Peyer's patch (tissue), 4 donors: ENCODE data around the gene HDAC11. TPM values are rescaled to one million over a fixed set of nuclear protein-coding genes. Genes with fewer than 3 reads are reported as not detected.

ENCODE experiments used
- DNase-seq, 3 donors: peaks; one replicate each; pipeline ENCODE4 v3.0.0-alpha.2; 2017 to 2019
- H3K27ac ChIP-seq, 4 donors: fragments of 200-600 bp; sonication (generic); one replicate each; pipeline ENCODE4 v1.5.1; 2016 to 2019
- H3K27me3 ChIP-seq, 2 donors: fragments of 200-600 bp; sonication (generic); one replicate each; pipeline ENCODE4 v1.5.1; 2019
- H3K36me3 ChIP-seq, 3 donors: fragments of 200-600 bp; sonication (generic); one replicate each; pipeline ENCODE4 v1.5.1; 2016 to 2019
- H3K4me1 ChIP-seq, 4 donors: fragments of 200-600 bp; sonication (generic); one replicate each; pipeline ENCODE4 v1.5.1; 2016 to 2019
- H3K4me3 ChIP-seq, 4 donors: fragments of 200-600 bp; sonication (generic); 1 replicate in 3 of 4; 2 replicates in 1 of 4; pipeline ENCODE4 v1.5.1; 2016 to 2019; ENCODE audit warnings: mild to moderate bottlenecking in 1 of 4
- H3K9me3 ChIP-seq, 4 donors: fragments of 200-600 bp; sonication (generic); one replicate each; pipeline ENCODE4 v1.5.1; 2016 to 2019; ENCODE audit warnings: mild to moderate bottlenecking in 1 of 4
- POLR2A ChIP-seq, 2 donors: fragments of 450-650 bp; IDR thresholded peaks; one replicate each; pipeline ENCODE4 v1.5.1; 2017; ENCODE audit warnings: antibody characterized with exemption in 2 of 2, mild to moderate bottlenecking in 2 of 2, moderate library complexity in 2 of 2
- total RNA-seq, 4 donors: library from RNA; depleted of rRNA; stranded (reverse); fragments of >200 nt; gene quantifications; one replicate each; pipeline ENCODE4 v1.1.0, GENCODE V29; 2016
- TF ChIP-seq, protein P1 (sequence below), 6 experiments: fragments of 450-650 bp in 4 of 6; fragments of 200-600 bp in 2 of 6; sonication (generic) in 1 of 6; IDR thresholded peaks; one replicate each; pipeline ENCODE4 v1.5.1; 2017 to 2019; ENCODE audit warnings: antibody characterized with exemption in 6 of 6, mild to moderate bottlenecking in 3 of 6, moderate library complexity in 1 of 6

HDAC11 gene
- total RNA-seq, 4 donors from 2014 or later: 17.7 to 28.5 (median 21.3) TPM

DNA sequence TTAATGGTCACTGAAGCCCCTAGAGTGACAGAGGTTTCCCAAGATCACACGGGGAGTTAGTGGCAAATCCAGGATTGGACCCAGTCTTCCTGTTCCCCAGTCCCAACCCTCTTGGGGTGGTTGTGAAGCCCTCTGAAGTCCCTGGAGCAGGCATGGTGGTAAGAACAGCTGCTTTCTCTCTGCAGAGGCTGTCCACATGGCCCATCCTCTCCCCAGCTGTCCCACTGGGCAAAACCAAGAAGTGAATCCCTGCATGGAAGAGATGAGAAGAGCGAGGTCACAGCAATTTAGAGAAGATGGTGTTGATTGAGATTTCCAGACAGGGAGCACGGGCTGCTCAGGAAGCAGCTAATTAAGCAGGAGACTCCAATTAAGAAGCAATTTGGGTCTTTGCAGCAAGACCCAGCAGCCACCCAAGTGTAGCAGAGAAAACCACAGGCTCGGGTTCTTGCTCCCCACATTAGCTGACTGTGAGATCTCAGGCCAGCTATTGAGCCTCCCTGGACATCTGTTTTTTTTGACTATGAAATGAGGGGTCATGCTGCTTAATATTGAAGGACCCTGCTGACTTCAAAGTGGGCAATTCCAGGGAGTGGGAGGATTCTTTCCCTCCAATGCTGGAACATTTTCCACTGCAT lies 14.8 kb upstream of the HDAC11 start:
- H3K36me3 ChIP-seq: no peaks in the 10 kb centered on the region

GRCh38 chr3:13466781-13467180 lies 13.3 kb upstream of the HDAC11 start:
- Histone ChIP-seq H3K9me3 (no peaks in the 10 kb centered on the region), H3K4me1 (peaks cover 0 to 9% (median 0%) of the 10 kb centered on the region in 4 donors), H3K4me3 (no peak overlapping the region), H3K27me3 (no peaks in the 10 kb centered on the region), H3K36me3 (no peaks in the 10 kb centered on the region), H3K27ac (no peak overlapping the region)
- no peak for TF ChIP-seq POLR2A (IDR thresholded peaks at IDR 0.05)
- TF ChIP-seq, protein P1, sequence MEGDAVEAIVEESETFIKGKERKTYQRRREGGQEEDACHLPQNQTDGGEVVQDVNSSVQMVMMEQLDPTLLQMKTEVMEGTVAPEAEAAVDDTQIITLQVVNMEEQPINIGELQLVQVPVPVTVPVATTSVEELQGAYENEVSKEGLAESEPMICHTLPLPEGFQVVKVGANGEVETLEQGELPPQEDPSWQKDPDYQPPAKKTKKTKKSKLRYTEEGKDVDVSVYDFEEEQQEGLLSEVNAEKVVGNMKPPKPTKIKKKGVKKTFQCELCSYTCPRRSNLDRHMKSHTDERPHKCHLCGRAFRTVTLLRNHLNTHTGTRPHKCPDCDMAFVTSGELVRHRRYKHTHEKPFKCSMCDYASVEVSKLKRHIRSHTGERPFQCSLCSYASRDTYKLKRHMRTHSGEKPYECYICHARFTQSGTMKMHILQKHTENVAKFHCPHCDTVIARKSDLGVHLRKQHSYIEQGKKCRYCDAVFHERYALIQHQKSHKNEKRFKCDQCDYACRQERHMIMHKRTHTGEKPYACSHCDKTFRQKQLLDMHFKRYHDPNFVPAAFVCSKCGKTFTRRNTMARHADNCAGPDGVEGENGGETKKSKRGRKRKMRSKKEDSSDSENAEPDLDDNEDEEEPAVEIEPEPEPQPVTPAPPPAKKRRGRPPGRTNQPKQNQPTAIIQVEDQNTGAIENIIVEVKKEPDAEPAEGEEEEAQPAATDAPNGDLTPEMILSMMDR (IDR thresholded peaks at IDR 0.05): no peak
- DNase-seq: no peak

More for the DNA sequence above, 14.8 kb upstream of the HDAC11 start:
- Histone ChIP-seq H3K27ac (no peak overlapping the region), H3K27me3 (no peaks in the 10 kb centered on the region), H3K4me3 (no peak overlapping the region), H3K4me1 (no peaks in the 10 kb centered on the region), H3K9me3 (no peaks in the 10 kb centered on the region)
- peak in 1 of 3 donors; percentile 6 for DNase-seq
- no peak for TF ChIP-seq POLR2A (IDR thresholded peaks at IDR 0.05)
- TF ChIP-seq, protein P1 (IDR thresholded peaks at IDR 0.05): no peak

- Histone ChIP-seq H3K27me3 (no peaks in the 10 kb centered on the region), H3K36me3 (no peaks in the 10 kb centered on the region), H3K4me1 (peaks cover 0 to 9% (median 0%) of the 10 kb centered on the region in 4 donors), H3K9me3 (no peaks in the 10 kb centered on the region), H3K4me3 (no peak overlapping the region), H3K27ac (peak overlapping the region in 2 of 4 donors; percentile 36 to 77)
- DNase-seq: peak in 2 of 3 donors; percentile 62 to 66
- no peak for TF ChIP-seq POLR2A (IDR thresholded peaks at IDR 0.05)
- TF ChIP-seq, protein P1 (IDR thresholded peaks at IDR 0.05): peak in 3 of 6 experiments; percentile 50 to 53 (median 50)
Observed at GRCh38 chr3:13470894-13471574, 9.1 kb upstream of the HDAC11 start.

DNA sequence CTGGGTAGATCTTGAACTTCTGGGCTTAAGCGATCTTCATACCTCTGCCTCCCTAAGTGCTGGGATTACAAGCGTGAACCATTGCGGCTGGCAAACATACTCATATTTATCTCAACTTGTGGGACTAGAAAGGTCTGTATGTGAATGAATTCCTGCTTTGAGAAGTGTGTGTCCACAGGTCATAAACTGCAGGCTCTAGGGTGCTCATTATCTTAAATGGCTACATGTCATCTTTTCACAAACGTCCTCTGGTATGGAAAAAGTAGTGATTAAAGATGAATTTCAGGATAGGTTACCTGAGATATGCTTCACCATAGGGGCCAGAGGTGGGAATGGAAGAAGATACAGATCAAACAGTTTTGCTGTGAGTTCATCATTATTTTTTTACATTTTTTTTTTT lies 7.8 kb upstream of the HDAC11 start:
- Histone ChIP-seq H3K27ac (no peak overlapping the region), H3K9me3 (no peaks in the 10 kb centered on the region), H3K4me3 (no peak overlapping the region), H3K4me1 (peaks cover 0 to 9% (median 0%) of the 10 kb centered on the region in 4 donors), H3K27me3 (no peaks in the 10 kb centered on the region), H3K36me3 (no peaks in the 10 kb centered on the region)
- TF ChIP-seq, protein P1 (IDR thresholded peaks at IDR 0.05): no peak
- no peak for TF ChIP-seq POLR2A (IDR thresholded peaks at IDR 0.05)
- no peak for DNase-seq

DNA sequence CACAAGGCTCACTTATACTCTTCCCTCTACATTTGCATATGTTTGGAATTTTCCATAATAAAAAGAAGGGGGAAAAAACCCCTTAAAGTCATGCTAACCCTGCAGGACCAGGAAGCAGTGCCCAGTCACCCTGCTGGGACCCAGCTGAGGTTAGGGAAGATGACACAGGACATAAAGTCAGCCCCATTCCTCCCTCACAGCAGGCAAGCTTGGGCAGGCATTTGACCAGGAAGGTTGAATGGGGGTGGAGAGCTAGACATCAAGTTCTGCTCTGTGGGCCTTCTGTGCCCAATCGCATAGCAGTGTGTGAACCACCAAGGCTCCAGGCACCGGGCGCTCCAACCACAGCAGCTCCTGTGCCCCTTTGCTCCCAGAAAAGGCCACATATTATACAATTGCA lies 7.1 kb upstream of the HDAC11 start:
- Histone ChIP-seq H3K4me1 (peaks cover 0 to 9% (median 0%) of the 10 kb centered on the region in 4 donors), H3K36me3 (no peaks in the 10 kb centered on the region), H3K4me3 (no peak overlapping the region), H3K27me3 (no peaks in the 10 kb centered on the region), H3K27ac (no peak overlapping the region), H3K9me3 (no peaks in the 10 kb centered on the region)
- no peak for TF ChIP-seq POLR2A (IDR thresholded peaks at IDR 0.05)
- TF ChIP-seq, protein P1 (IDR thresholded peaks at IDR 0.05): no peak
- peak in 1 of 3 donors; percentile 40 for DNase-seq
